Progenitor cell of endocrine pancreas (in vitro differentiated cells): ENCODE results near the gene VDR. TPM values are rescaled to one million over a fixed set of nuclear protein-coding genes. Genes with fewer than 3 reads are reported as not detected.

Experiments
- DNase-seq: peaks from one replicate; pipeline ENCODE4 v3.0.0; 2021; ENCODE audit warnings: low spot score; ENCODE audit not compliant: unreplicated experiment
- H3K27ac Mint-ChIP-seq: 2 replicates; pipeline ENCODE4 v1.8.0; 2021; ENCODE audit warnings: mild to moderate bottlenecking, moderate library complexity, mixed read lengths
- H3K27me3 Mint-ChIP-seq: 2 replicates; pipeline ENCODE4 v1.8.0; 2021; ENCODE audit warnings: mixed read lengths
- H3K36me3 Mint-ChIP-seq: 2 replicates; pipeline ENCODE4 v1.8.0; 2022; ENCODE audit warnings: mixed read lengths; ENCODE audit not compliant: insufficient read depth
- H3K4me1 Mint-ChIP-seq: 2 replicates; pipeline ENCODE4 v1.8.0; 2021; ENCODE audit warnings: low read depth, mixed read lengths
- H3K4me3 Mint-ChIP-seq: 2 replicates; pipeline ENCODE4 v1.8.0; 2021; ENCODE audit warnings: low read depth, mild to moderate bottlenecking, moderate library complexity, mixed read lengths
- H3K9me3 Mint-ChIP-seq: 2 replicates; pipeline ENCODE4 v1.8.0; 2021; ENCODE audit warnings: low read depth, mixed read lengths
- total RNA-seq: library from RNA; stranded (reverse); gene quantifications from 2 replicates; pipeline ENCODE4 v1.2.1, GENCODE V29; 2021
- TF ChIP-seq, protein P1 (sequence below): fragments of 200-600 bp; sonication (generic); IDR thresholded peaks from one replicate; pipeline ENCODE4 v1.5.0; 2021; ENCODE audit warnings: antibody characterized with exemption, mild to moderate bottlenecking; ENCODE audit not compliant: unreplicated experiment

The VDR gene
- total RNA-seq, 1 donor from 2014 or later: 0.31 TPM

GRCh38 chr12:47824635-47825034, 80.2 kb downstream of the VDR start:
- Mint-ChIP-seq H3K4me1 (peaks cover 23% of the 10 kb centered on the region), H3K36me3 (no peaks in the 10 kb centered on the region), H3K27ac (no peak overlapping the region), H3K9me3 (no peaks in the 10 kb centered on the region), H3K27me3 (no peaks in the 10 kb centered on the region), H3K4me3 (no peak overlapping the region)
- TF ChIP-seq, protein P1, sequence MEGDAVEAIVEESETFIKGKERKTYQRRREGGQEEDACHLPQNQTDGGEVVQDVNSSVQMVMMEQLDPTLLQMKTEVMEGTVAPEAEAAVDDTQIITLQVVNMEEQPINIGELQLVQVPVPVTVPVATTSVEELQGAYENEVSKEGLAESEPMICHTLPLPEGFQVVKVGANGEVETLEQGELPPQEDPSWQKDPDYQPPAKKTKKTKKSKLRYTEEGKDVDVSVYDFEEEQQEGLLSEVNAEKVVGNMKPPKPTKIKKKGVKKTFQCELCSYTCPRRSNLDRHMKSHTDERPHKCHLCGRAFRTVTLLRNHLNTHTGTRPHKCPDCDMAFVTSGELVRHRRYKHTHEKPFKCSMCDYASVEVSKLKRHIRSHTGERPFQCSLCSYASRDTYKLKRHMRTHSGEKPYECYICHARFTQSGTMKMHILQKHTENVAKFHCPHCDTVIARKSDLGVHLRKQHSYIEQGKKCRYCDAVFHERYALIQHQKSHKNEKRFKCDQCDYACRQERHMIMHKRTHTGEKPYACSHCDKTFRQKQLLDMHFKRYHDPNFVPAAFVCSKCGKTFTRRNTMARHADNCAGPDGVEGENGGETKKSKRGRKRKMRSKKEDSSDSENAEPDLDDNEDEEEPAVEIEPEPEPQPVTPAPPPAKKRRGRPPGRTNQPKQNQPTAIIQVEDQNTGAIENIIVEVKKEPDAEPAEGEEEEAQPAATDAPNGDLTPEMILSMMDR: no peak
- DNase-seq: no peak

GRCh38 chr12:47824198-47824597, 80.6 kb downstream of the VDR start:
- peaks cover 23% of the 10 kb centered on the region for H3K4me1 Mint-ChIP-seq
- no peaks in the 10 kb centered on the region for H3K9me3 Mint-ChIP-seq
- no peaks in the 10 kb centered on the region for H3K27me3 Mint-ChIP-seq
- H3K27ac Mint-ChIP-seq: no peak overlapping the region
- no peaks in the 10 kb centered on the region for H3K36me3 Mint-ChIP-seq
- TF ChIP-seq, protein P1: no peak
- H3K4me3 Mint-ChIP-seq: no peak overlapping the region
- no peak for DNase-seq

DNA sequence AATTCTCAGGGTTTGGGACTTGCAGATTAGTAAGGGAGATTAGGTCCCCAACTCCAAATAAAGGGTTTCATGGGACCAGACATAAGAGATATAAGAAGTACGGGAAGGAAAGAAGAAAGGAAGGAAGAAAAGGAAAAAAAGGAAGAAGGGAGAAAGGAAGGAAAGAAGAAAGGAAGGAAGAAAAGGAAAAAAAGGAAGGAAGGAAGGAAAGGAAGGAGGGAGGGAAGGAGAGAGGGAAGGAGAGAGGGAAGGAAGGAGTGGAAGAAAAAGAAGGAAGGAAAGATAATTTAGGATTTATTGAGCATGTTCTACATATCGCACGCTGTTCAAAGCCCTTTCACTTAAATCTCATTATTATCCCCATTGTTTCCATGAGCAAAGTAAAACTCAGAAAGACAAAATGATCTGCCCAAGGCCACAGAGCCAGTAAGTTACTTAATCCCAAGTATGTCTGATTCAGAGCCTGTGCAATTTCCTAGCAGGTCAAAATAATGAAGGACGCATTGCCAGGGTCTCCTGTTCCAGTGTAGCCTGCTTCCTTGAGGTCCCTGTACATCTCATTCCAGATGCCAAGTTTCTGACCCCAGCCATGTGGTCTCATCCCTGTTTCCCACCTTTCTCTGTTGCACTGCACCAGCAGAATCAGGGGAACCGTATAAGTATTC, 81.2 kb downstream of the VDR start:
- TF ChIP-seq, protein P1: no peak
- H3K4me1 Mint-ChIP-seq: peaks cover 24% of the 10 kb centered on the region
- no peak overlapping the region for H3K4me3 Mint-ChIP-seq
- H3K27ac Mint-ChIP-seq: no peak overlapping the region
- DNase-seq: no peak
- no peaks in the 10 kb centered on the region for H3K9me3 Mint-ChIP-seq
- H3K27me3 Mint-ChIP-seq: no peaks in the 10 kb centered on the region
- H3K36me3 Mint-ChIP-seq: no peaks in the 10 kb centered on the region

GRCh38 chr12:47822863-47823262, 81.9 kb downstream of the VDR start:
- no peaks in the 10 kb centered on the region for H3K9me3 Mint-ChIP-seq
- no peak for DNase-seq
- H3K4me1 Mint-ChIP-seq: peaks cover 31% of the 10 kb centered on the region
- H3K27me3 Mint-ChIP-seq: no peaks in the 10 kb centered on the region
- TF ChIP-seq, protein P1: no peak
- no peak overlapping the region for H3K27ac Mint-ChIP-seq
- H3K4me3 Mint-ChIP-seq: no peak overlapping the region
- no peaks in the 10 kb centered on the region for H3K36me3 Mint-ChIP-seq

GRCh38 chr12:47822401-47822800, 82.4 kb downstream of the VDR start:
- H3K27ac Mint-ChIP-seq: no peak overlapping the region
- peaks cover 33% of the 10 kb centered on the region for H3K4me1 Mint-ChIP-seq
- no peak overlapping the region for H3K4me3 Mint-ChIP-seq
- no peaks in the 10 kb centered on the region for H3K27me3 Mint-ChIP-seq
- no peaks in the 10 kb centered on the region for H3K36me3 Mint-ChIP-seq
- DNase-seq: no peak
- no peaks in the 10 kb centered on the region for H3K9me3 Mint-ChIP-seq
- TF ChIP-seq, protein P1: no peak
